ENCODE measurements around the gene RPS5.
"Not testable (repeated sequence)": the region's sequence is repeated elsewhere in the genome, so short reads cannot be mapped to it uniquely, and the experiment has no call there.

The RPS5 gene

GRCh38 chr19:58356766-58357480, 30.1 kb upstream of the RPS5 start:
- DNase-seq, result no peak

GRCh38 chr19:58357481-58358145, 29.5 kb upstream of the RPS5 start:
- no peak for DNase-seq

- DNase-seq, result peak; percentile 69
Measured at GRCh38 chr19:58361900-58362271, 25.2 kb upstream of the RPS5 start.

GRCh38 chr19:58362272-58362994, 24.6 kb upstream of the RPS5 start, which contains the start of gene ZNF497:
TSS of gene ZNF497 (minus strand) at chr19:58362751. CDS start at chr19:58357635, 5,116 bp downstream.
- DNase-seq, result peak; percentile 97

GRCh38 chr19:58364146-58364545, 22.9 kb upstream of the RPS5 start:
- no peak for DNase-seq

GRCh38 chr19:58366585-58367430, 20.3 kb upstream of the RPS5 start:
- DNase-seq, result no peak

- no peak for DNase-seq
Measured at GRCh38 chr19:58367698-58368454, 19.2 kb upstream of the RPS5 start.

GRCh38 chr19:58368561-58369360, 18.3 kb upstream of the RPS5 start:
- no peak for DNase-seq

GRCh38 chr19:58372311-58373133, 14.5 kb upstream of the RPS5 start:
- DNase-seq, result no peak

- no peak for DNase-seq
Measured at GRCh38 chr19:58374200-58374599, 12.9 kb upstream of the RPS5 start.

- not testable (repeated sequence) for DNase-seq
Measured at GRCh38 chr19:58376724-58377123, 10.3 kb upstream of the RPS5 start.

GRCh38 chr19:58379246-58379645, 7.8 kb upstream of the RPS5 start:
- DNase-seq, result no peak

- peak; percentile 58 for DNase-seq
Measured at GRCh38 chr19:58380037-58380661, 6.9 kb upstream of the RPS5 start.

GRCh38 chr19:58380662-58381459, 6.2 kb upstream of the RPS5 start, which contains the start of gene ZNF837:
TSS of gene ZNF837 (minus strand) at chr19:58381030. CDS start at chr19:58369332, 11,698 bp downstream.
- DNase-seq, result peak; percentile 100

GRCh38 chr19:58381460-58382212, 5.4 kb upstream of the RPS5 start:
- no peak for DNase-seq

GRCh38 chr19:58382997-58383603, 4.0 kb upstream of the RPS5 start:
- DNase-seq, result no peak

GRCh38 chr19:58385313-58385890, 1.7 kb upstream of the RPS5 start:
- no peak for DNase-seq
